GM12864 (cell line): Measurements from ENCODE around the gene CILP2.
A peak's percentile ranks its signal among the peaks of the same experiment; 100 is the strongest.

Source experiments
- DNase-seq: peaks from one replicate; pipeline ENCODE4 v3.0.0-alpha.2; 2011; ENCODE audit warnings: low read depth
- H3K4me3 ChIP-seq: 2 replicates; pipeline ENCODE4 v1.5.1; 2011; ENCODE audit warnings: mild to moderate bottlenecking, low read depth, low read length, control low read depth
- TF ChIP-seq, protein P1 (sequence below): IDR thresholded peaks from 2 replicates; pipeline ENCODE4 v1.5.1; 2011; ENCODE audit warnings: low read depth, mild to moderate bottlenecking, moderate library complexity, low read length, control low read depth, inconsistent platforms; ENCODE audit errors: missing control alignments

Gene CILP2

DNA sequence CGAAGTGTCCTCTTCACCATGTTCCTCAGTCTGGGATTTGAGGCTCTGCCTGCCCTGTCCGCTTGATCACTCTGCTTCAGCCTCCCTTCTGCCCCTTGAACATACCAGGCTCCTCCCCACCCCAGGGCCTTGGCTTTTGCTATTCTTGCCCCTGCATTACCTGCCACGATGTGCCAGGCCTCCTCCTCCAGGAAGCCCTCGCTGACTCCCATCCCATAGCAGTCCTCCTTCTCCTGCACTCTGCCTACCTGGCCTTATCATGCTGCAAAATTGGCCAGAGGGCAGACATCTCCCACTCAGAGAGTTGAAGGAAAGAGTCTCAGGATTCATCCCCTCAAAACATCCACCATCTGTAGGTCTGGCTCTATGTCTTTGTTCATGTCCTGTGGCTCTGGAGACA, 7.2 kb upstream of the CILP2 start:
- no peak overlapping the region for H3K4me3 ChIP-seq
- TF ChIP-seq, protein P1, sequence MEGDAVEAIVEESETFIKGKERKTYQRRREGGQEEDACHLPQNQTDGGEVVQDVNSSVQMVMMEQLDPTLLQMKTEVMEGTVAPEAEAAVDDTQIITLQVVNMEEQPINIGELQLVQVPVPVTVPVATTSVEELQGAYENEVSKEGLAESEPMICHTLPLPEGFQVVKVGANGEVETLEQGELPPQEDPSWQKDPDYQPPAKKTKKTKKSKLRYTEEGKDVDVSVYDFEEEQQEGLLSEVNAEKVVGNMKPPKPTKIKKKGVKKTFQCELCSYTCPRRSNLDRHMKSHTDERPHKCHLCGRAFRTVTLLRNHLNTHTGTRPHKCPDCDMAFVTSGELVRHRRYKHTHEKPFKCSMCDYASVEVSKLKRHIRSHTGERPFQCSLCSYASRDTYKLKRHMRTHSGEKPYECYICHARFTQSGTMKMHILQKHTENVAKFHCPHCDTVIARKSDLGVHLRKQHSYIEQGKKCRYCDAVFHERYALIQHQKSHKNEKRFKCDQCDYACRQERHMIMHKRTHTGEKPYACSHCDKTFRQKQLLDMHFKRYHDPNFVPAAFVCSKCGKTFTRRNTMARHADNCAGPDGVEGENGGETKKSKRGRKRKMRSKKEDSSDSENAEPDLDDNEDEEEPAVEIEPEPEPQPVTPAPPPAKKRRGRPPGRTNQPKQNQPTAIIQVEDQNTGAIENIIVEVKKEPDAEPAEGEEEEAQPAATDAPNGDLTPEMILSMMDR, result no peak
- no peak for DNase-seq

DNA sequence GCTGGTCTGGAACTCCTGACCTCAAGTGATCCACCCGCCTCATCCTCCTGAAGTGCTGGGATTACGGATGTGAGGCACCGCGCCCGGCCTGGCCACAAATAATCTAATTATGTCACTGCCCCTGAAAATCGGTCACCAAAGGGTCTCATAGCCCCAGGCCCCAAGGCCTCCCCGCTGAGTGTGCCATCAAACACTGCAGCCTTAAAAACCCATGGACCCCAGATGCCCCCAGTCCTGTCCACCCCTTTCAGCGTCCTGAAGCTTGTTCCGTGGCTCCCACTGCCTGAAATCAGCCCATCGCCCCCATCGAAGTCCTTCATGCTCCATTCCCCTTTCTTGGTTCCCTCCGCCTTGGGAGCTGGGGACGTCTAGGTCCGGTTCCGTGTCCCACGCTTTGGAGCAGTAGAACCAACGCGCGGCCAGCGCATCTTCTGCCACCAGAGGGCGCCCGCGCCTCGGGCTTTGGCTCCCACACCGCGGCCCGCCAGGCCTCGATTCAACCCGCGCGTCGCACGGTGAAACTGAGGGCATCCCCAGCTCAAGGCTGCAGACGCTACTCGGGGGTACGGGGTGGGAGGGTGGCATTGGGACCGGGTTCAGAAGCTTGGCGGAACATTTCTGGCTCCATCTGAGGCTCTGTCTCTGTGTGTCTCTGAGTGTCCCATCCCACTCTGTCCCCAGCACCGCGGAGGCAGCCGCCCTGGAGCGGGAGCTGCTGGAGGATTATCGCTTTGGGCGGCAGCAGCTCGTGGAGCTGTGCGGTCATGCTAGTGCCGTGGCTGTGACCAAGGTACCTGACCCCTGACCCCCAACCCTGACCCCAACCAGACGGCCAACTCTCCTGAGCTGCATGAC, 5.9 kb upstream of the CILP2 start:
- no peak for DNase-seq
- TF ChIP-seq, protein P1, result peak; percentile 96
- no peak overlapping the region for H3K4me3 ChIP-seq

DNA sequence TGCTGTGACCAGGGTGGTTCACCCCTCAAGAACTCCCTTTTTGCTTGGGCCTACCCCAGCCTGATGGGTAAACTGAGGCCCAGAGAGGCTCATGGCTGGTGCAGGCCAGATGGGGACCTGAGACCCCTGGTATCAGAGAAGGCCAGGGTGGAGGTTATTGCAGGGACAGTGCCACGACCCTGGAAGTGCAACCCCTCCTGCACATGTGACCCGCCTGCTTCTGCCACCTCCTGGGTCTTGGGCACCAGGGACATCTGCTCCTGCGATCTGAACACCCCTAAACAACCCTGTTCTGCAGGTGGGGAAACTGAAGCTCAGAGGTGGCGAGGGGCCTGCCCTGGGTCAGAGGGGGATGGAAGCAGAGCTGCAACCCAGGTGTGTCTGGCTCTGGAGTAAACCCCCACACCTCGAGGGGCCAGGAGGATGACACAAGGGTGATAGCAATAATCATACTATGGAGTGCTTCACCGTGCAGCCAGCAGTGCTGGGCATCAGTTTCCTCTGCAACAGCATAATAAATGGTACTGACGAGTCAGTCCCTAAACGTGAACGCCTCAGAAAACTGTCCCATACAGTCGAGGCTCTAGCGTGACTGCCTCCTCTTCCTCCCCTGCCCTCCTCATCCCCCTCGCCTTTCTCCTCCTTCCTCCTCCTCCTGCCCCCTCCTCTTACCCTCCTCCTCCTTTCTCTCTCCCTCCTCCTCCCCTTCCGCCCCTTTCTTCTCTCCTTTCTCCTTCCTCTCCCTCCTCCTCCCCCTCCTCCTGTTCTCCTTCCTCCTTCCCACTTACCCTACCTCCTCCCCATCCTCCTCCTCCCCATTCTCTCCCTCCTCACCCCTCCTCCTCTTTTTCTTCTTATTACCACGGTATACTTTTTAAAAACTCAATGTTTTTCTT, 5.0 kb upstream of the CILP2 start:
- DNase-seq, result no peak
- no peak overlapping the region for H3K4me3 ChIP-seq
- TF ChIP-seq, protein P1, result no peak

DNA sequence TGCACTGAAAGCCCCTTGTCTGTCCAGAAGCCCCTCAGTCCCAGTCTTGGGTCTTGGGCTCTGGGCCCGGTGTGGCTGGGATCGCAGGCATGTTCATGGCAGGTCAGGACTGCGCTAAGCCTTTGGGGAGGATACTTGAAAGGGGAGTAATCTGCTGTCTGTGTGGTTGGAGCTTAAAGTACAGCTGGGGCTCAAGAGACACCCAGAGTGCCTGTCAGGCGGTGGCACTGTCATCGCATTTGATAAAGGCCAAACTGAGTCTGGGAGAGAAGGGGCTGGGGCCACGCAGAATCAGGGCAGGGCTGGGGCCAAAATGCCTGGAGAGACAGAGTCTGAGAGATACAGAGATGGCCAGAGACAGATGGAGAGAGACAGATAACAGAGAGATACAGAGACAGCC, 4.2 kb upstream of the CILP2 start:
- no peak for DNase-seq
- TF ChIP-seq, protein P1, result no peak
- H3K4me3 ChIP-seq, result no peak overlapping the region

DNA sequence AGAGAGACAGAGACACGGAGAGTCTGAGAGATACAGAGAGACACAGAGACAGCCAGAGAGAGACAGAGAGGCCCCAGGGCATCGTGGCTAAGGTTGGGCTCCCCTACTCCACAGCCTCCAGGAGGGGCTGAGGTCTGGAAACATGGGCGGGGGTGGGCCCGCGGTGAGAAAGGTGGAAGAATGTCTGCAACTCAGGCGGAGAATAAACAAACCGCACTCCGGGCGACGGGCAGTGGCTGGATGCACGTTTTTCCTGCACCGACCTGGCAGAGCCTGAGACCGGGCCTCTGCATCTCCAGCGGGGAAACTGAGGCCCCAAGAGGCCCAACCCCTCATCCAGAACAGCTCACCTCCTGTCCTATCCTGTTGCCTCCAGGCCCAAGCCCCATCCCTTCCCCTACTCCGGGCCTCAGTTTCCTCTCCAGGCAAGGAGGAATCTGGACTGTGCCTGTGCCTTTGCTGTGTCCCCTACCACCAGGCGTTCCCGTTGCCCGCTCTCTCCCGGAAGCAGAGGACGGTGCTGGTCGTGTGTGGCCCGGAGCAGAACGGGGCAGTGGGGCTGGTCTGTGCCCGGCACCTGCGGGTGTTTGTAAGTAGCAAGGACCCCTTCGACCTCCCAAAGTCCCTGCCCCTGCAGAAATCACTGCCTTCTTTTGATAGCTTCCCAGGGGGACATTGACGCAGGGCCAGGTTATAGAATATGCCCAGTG, 3.4 kb upstream of the CILP2 start:
- no peak overlapping the region for H3K4me3 ChIP-seq
- TF ChIP-seq, protein P1, result no peak
- DNase-seq, result no peak

DNA sequence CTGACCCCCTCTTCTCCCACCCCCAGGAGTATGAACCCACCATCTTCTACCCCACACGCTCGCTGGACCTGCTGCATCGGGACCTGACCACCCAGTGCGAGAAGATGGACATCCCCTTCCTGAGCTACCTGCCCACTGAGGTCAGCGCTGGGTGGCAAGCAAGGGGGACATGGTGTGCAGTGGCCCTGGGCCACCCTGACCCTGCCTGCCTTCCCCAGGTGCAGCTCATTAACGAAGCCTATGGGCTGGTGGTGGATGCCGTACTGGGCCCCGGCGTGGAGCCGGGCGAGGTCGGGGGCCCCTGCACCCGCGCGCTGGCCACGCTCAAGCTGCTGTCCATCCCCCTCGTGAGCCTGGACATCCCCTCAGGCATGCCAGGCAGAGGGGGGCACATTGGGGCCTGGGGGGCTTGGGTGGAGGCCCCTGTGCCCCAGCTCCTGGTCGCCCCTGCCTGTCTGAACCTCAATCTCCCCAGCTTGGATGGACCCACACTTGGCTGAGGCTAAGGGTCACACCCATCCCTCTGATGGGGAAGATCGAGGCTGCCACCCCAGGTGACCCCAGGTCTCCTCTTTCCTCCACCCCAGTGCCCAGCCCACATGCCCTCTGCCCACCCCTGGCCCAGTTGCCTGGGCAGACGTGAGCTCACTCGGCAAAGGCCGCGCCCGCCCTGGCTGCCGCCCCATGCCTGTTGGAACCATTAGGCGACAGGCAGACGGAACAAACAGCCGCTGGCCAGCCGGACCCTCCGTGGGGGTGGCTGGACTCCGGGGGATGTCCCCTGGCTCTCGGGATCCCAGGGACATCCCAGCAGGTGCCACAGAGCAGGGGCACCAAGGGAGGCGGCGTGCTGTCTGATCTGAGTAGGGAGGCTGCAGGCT, 2.5 kb upstream of the CILP2 start:
- TF ChIP-seq, protein P1, result no peak
- DNase-seq, result no peak

More for the DNA sequence above, 2.5 kb upstream of the CILP2 start:
- H3K4me3 ChIP-seq, result no peak overlapping the region
